ENCODE results near the gene CYP1A2. TPM values are rescaled to one million over a fixed set of nuclear protein-coding genes. Genes with fewer than 3 reads are reported as not detected.

The CYP1A2 gene
- polyA plus RNA-seq, 1 of the 3 experiments (the other 2 are of a cell fraction), result not detected

DNA sequence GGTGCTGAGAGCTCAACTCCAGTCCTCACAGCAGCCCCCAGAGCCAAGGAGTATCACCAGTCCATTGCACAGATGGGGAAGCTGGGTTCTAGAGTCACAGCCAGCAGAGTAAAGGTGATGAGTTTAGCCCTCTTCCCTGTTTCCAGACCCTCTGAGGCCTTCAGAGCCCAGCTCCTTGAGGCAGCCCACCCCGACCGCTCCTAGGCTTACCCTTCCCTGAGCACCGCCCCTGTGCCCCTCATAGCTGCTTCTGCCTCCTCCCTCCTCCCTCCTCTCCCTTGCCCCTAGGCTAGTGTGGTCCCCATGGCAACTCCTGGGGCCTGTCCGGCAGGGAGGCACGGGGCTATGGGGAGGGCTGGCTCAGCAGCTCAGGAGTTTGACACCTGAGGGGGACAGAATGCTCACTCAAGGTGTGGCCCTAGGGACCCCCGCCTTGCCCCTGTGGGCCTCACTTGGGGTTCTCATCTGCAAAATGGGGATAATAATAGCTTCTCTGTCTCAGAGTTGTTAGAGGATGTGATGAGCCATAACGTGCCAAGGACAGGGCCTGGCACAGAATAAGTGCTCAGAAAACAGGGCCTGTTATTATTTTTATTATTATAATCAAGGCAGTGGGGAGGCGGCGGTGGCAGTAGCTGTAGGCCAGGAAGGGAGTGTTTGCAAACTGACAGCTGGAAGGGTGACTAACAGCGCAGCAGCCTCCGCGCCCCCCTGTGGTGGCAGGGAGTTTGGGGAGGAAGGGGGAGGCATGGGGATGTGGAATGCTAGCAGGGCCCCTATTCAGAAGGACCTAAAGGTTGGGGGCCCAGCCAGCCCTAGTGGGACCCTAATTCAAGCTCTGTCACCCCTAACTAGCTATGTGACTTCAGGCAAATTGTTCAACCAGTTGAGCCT, 44.7 kb downstream of the CYP1A2 start:
- peaks cover 14% of the 10 kb centered on the region for H3F3A ChIP-seq (replicated peaks; ENCODE audit: insufficient read depth)
- no peak overlapping the region for H2AFZ ChIP-seq (ENCODE audit: low read depth)
- H3K4me3 ChIP-seq (ENCODE audit: low read depth in 2 of 2, low read length in 1 of 2), result no peak overlapping the region
- no peaks in the 10 kb centered on the region for H3K9me2 ChIP-seq
- H3K9me3 ChIP-seq, result no peaks in the 10 kb centered on the region
- H3K36me3 ChIP-seq (replicated peaks in 1 of 2; ENCODE audit: control insufficient read depth in 1 of 2, insufficient read depth in 2 of 2, low read length in 1 of 2), result peaks cover 0 to 2% of the 10 kb centered on the region in 2 experiments
- H3K9ac ChIP-seq, result no peak overlapping the region
- TF ChIP-seq RCOR1 (IDR thresholded peaks at IDR 0.05; ENCODE audit: low read length), result no peak
- TF ChIP-seq CHD2 (IDR thresholded peaks at IDR 0.05; ENCODE audit: low read length, partially characterized antibody), result no peak
- no peak for TF ChIP-seq MEF2A (IDR thresholded peaks at IDR 0.05; ENCODE audit: borderline replicate concordance, low read depth)
- no peak for TF ChIP-seq GABPA (IDR thresholded peaks at IDR 0.05; ENCODE audit: low read depth)
- no peak for TF ChIP-seq NFIC (IDR thresholded peaks at IDR 0.05; ENCODE audit: borderline replicate concordance)
- no peak for TF ChIP-seq PBX3 (IDR thresholded peaks at IDR 0.05)
- no peak for TF ChIP-seq FOSL2 (IDR thresholded peaks at IDR 0.05; ENCODE audit: borderline replicate concordance, low read depth)
- TF ChIP-seq ELF1 (IDR thresholded peaks at IDR 0.05), result no peak
- TF ChIP-seq USF2 (IDR thresholded peaks at IDR 0.05; ENCODE audit: borderline replicate concordance, low read depth, low read length), result no peak
- no peak for TF ChIP-seq FOXJ3 (CRISPR knock-in tag; IDR thresholded peaks at IDR 0.05)
- TF ChIP-seq EZH2phosphoT487 (IDR thresholded peaks at IDR 0.05; ENCODE audit: borderline replicate concordance, low read depth), result no peak
- TF ChIP-seq TCF12 (IDR thresholded peaks at IDR 0.05), result no peak
- TF ChIP-seq IRF3 (IDR thresholded peaks at IDR 0.05; ENCODE audit: low read depth, low read length), result no peak
- TF ChIP-seq, protein P1, sequence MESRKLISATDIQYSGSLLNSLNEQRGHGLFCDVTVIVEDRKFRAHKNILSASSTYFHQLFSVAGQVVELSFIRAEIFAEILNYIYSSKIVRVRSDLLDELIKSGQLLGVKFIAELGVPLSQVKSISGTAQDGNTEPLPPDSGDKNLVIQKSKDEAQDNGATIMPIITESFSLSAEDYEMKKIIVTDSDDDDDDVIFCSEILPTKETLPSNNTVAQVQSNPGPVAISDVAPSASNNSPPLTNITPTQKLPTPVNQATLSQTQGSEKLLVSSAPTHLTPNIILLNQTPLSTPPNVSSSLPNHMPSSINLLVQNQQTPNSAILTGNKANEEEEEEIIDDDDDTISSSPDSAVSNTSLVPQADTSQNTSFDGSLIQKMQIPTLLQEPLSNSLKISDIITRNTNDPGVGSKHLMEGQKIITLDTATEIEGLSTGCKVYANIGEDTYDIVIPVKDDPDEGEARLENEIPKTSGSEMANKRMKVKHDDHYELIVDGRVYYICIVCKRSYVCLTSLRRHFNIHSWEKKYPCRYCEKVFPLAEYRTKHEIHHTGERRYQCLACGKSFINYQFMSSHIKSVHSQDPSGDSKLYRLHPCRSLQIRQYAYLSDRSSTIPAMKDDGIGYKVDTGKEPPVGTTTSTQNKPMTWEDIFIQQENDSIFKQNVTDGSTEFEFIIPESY (IDR thresholded peaks at IDR 0.05; ENCODE audit: borderline replicate concordance, low read depth), result no peak
- no peak for TF ChIP-seq MAX (IDR thresholded peaks at IDR 0.05; ENCODE audit: low read depth)
- no peak for TF ChIP-seq EP300 (IDR thresholded peaks at IDR 0.05; ENCODE audit: borderline replicate concordance in 1 of 2, low read depth in 1 of 2, low read length in 1 of 2)
- TF ChIP-seq GATA2 (CRISPR knock-in tag; IDR thresholded peaks at IDR 0.05), result no peak
- TF ChIP-seq TAF1 (IDR thresholded peaks at IDR 0.05; ENCODE audit: borderline replicate concordance, low read depth, low read length), result no peak
- H3K4me2 ChIP-seq, result no peak overlapping the region
- H3K4me1 ChIP-seq (ENCODE audit: control insufficient read depth in 1 of 2, insufficient read depth in 2 of 2, low read depth in 1 of 2, low read length in 1 of 2), result peaks cover 13 to 43% of the 10 kb centered on the region in 2 experiments
- ChIA-PET CTCF (interaction anchor here (0.6 to 4.6 kb wide), 18 partner anchors 7 to 977 kb away, joined by 3 to 50 read pairs (median 3); partner anchors contain the start of genes CSK and ULK3), POLR2A (interaction anchor here (1.2 kb wide), 1 partner anchor 105 kb away, joined by 3 read pairs; no protein-coding TSS in a partner anchor)
- no peak for DNase-seq
- no peaks in the 10 kb centered on the region for H3K27me3 ChIP-seq (ENCODE audit: insufficient read depth)
- 87% methylated on average over 11 of the region's 12 CpGs for WGBS (ENCODE audit: low lambda C conversion rate)
- H3K79me2 ChIP-seq (ENCODE audit: insufficient read depth), result peaks cover 86% of the 10 kb centered on the region
- H4K20me1 ChIP-seq (ENCODE audit: insufficient read depth), result peaks cover 90% of the 10 kb centered on the region
- H3K27ac ChIP-seq (ENCODE audit: low read depth in 2 of 2, low read length in 1 of 2), result no peak overlapping the region; a peak in 1 of 4 replicates

Measured in SK-N-SH (cell line).